Smooth muscle cell (in vitro differentiated cells): Measurements from ENCODE around the gene HMMR. TPM values are rescaled to one million over a fixed set of nuclear protein-coding genes. Genes with fewer than 3 reads are reported as not detected.
A peak's percentile ranks its signal among the peaks of the same experiment; 100 is the strongest.

Experiments
- DNase-seq: peaks from one replicate; lab custom pipeline; 2025; ENCODE audit not compliant: unreplicated experiment; lab: John Stamatoyannopoulos, UW
- H2AFZ ChIP-seq: fragments of 200-600 bp; sonication (generic); 2 replicates; pipeline ENCODE4 v1.6.0; 2016; ENCODE audit warnings: antibody characterized with exemption, low read depth, mild to moderate bottlenecking
- H3F3A ChIP-seq: fragments of 200-600 bp; sonication (generic); 2 replicates; pipeline ENCODE4 v1.6.0; 2017; ENCODE audit warnings: antibody characterized with exemption, low read depth
- H3K27ac ChIP-seq: fragments of 200-600 bp; sonication (generic); 2 replicates; pipeline ENCODE4 v1.5.1; 2016; ENCODE audit warnings: low read depth, mild to moderate bottlenecking
- H3K27me3 ChIP-seq: fragments of 200-600 bp; sonication (generic); 2 replicates; pipeline ENCODE4 v1.6.1; 2016; ENCODE audit warnings: low read depth, mild to moderate bottlenecking
- H3K36me3 ChIP-seq: fragments of 200-600 bp; sonication (generic); 2 replicates; pipeline ENCODE4 v1.5.1; 2016; ENCODE audit warnings: low read depth
- H3K4me1 ChIP-seq: fragments of 200-600 bp; sonication (generic); 2 replicates; pipeline ENCODE4 v1.5.1; 2016; ENCODE audit warnings: low read depth
- H3K4me2 ChIP-seq: fragments of 200-600 bp; sonication (generic); 2 replicates; pipeline ENCODE4 v1.6.0; 2016; ENCODE audit warnings: mild to moderate bottlenecking
- H3K4me3 ChIP-seq: fragments of 200-600 bp; sonication (generic); 2 replicates; pipeline ENCODE4 v1.5.1; 2016; ENCODE audit warnings: mild to moderate bottlenecking
- H3K79me2 ChIP-seq: fragments of 200-600 bp; sonication (generic); 2 replicates; pipeline ENCODE4 v1.6.0; 2016; ENCODE audit warnings: low read depth, mild to moderate bottlenecking
- H3K9ac ChIP-seq: fragments of 200-600 bp; sonication (generic); 2 replicates; pipeline ENCODE4 v1.6.0; 2016; ENCODE audit warnings: low read depth
- H3K9me3 ChIP-seq: fragments of 200-600 bp; sonication (generic); replicated peaks from 2 replicates; pipeline ENCODE4 v1.5.1; 2016; ENCODE audit warnings: low read depth
- H4K20me1 ChIP-seq: fragments of 200-600 bp; sonication (generic); 2 replicates; pipeline ENCODE4 v1.6.0; 2016; ENCODE audit warnings: low read depth
- CTCF ChIP-seq: fragments of 200-600 bp; sonication (generic); IDR thresholded peaks from 2 replicates; pipeline ENCODE4 v1.5.1; 2017; ENCODE audit warnings: borderline replicate concordance, mild to moderate bottlenecking, antibody characterized with exemption; ENCODE audit not compliant: insufficient read depth, poor library complexity, severe bottlenecking
- WGBS: methylation state at CpG from one replicate; pipeline ENCODE4 v1.1.7; 2016; ENCODE audit warnings: low lambda C conversion rate; 5-methylcytosine and 5-hydroxymethylcytosine counted together
- polyA plus RNA-seq: library from polyadenylated mRNA; unstranded; fragments of >200 nt; fragmentation: Nextera tagmentation; extraction: Ambion mirVana; gene quantifications from 2 replicates; pipeline ENCODE4 v1.2.1, GENCODE V29; 2016
- total RNA-seq: library from RNA; depleted of rRNA; stranded (reverse); fragments of >200 nt; gene quantifications from 2 replicates; pipeline ENCODE4 v1.2.3, GENCODE V29; 2014

The HMMR gene
- total and polyA plus RNA-seq, 2 experiments from 2014 or later = 6.1 to 6.4 TPM

- WGBS = 87% methylated on average over 2 of the region's 2 CpGs
- Histone ChIP-seq H3K27me3 (no peaks in the 10 kb centered on the region), H4K20me1 (no peaks in the 10 kb centered on the region), H3K4me2 (no peak overlapping the region), H3K79me2 (peaks cover 19% of the 10 kb centered on the region), H2AFZ (no peak overlapping the region), H3K4me3 (no peak overlapping the region), H3K9me3 (no peaks in the 10 kb centered on the region), H3K36me3 (peaks cover 3% of the 10 kb centered on the region), H3K9ac (no peak overlapping the region), H3F3A (no peaks in the 10 kb centered on the region), H3K4me1 (peaks cover 9% of the 10 kb centered on the region), H3K27ac (no peak overlapping the region)
- DNase-seq = no peak
- TF ChIP-seq CTCF = no peak
Observed at GRCh38 chr5:163456029-163456589, 4.3 kb upstream of the HMMR start.

DNA sequence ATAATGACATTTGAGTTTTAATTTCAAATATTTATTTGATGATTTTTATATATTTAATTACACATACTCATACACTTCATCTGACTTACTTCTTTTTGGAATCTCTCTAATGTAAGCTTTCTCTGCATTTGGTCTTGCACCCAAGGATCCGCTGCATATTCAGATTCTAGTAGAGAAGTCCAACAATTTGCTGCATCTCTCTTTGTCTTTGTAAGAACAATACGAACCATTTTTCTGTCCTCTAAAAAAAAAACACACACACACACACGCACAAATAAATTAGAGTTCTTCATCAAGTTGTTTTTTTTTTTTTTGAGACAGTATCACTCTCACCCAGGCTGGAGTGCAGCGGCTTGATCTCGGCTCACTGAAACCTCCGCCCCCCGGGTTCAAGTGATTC lies 3.6 kb upstream of the HMMR start:
- Histone ChIP-seq H3K4me2 (no peak overlapping the region), H3K27me3 (no peaks in the 10 kb centered on the region), H3K36me3 (peaks cover 3% of the 10 kb centered on the region), H3K27ac (no peak overlapping the region), H3K4me3 (no peak overlapping the region), H3K79me2 (peaks cover 19% of the 10 kb centered on the region), H3K4me1 (peaks cover 11% of the 10 kb centered on the region), H3K9ac (no peak overlapping the region), H4K20me1 (no peaks in the 10 kb centered on the region), H3F3A (peaks cover 3% of the 10 kb centered on the region), H3K9me3 (no peaks in the 10 kb centered on the region), H2AFZ (no peak overlapping the region)
- DNase-seq = no peak
- no peak for TF ChIP-seq CTCF
- 99% methylated on average over 7 of the region's 7 CpGs for WGBS

GRCh38 chr5:163458778-163459385 lies 1.6 kb upstream of the HMMR start:
- H3K27me3 ChIP-seq = no peaks in the 10 kb centered on the region
- H3K79me2 ChIP-seq = peaks cover 23% of the 10 kb centered on the region
- H4K20me1 ChIP-seq = no peaks in the 10 kb centered on the region
- H3K4me2 ChIP-seq = peak overlapping the region; percentile 94
- WGBS = 39% methylated on average over 6 of the region's 6 CpGs
- peaks cover 9% of the 10 kb centered on the region for H3F3A ChIP-seq
- peak overlapping the region; percentile 95 for H3K9ac ChIP-seq
- H2AFZ ChIP-seq = no peak overlapping the region
- peak overlapping the region; percentile 97 for H3K27ac ChIP-seq
- DNase-seq = no peak
- no peaks in the 10 kb centered on the region for H3K9me3 ChIP-seq
- TF ChIP-seq CTCF = no peak
- H3K4me3 ChIP-seq = peak overlapping the region; percentile 72
- H3K36me3 ChIP-seq = no peaks in the 10 kb centered on the region
- H3K4me1 ChIP-seq = peaks cover 22% of the 10 kb centered on the region

- H3K36me3 ChIP-seq = no peaks in the 10 kb centered on the region
- DNase-seq = no peak
- WGBS = 1% methylated on average over 12 of the region's 12 CpGs
- H3K4me1 ChIP-seq = peaks cover 22% of the 10 kb centered on the region
- H3K9me3 ChIP-seq = no peaks in the 10 kb centered on the region
- peak overlapping the region; percentile 72 for H3K4me3 ChIP-seq
- peak overlapping the region; percentile 94 for H3K4me2 ChIP-seq
- peaks cover 9% of the 10 kb centered on the region for H3F3A ChIP-seq
- no peaks in the 10 kb centered on the region for H3K27me3 ChIP-seq
- peak overlapping the region; percentile 95 for H3K9ac ChIP-seq
- no peak for TF ChIP-seq CTCF
- H3K27ac ChIP-seq = peak overlapping the region; percentile 97
- H4K20me1 ChIP-seq = no peaks in the 10 kb centered on the region
- peak overlapping the region; percentile 94 for H2AFZ ChIP-seq
- peaks cover 28% of the 10 kb centered on the region for H3K79me2 ChIP-seq
Observed at GRCh38 chr5:163459462-163459818, 992 bp upstream of the HMMR start.
